ENCODE data around the gene SPTSSA.
"Not testable (repeated sequence)": the region's sequence is repeated elsewhere in the genome, so short reads cannot be mapped to it uniquely, and the experiment has no call there.

The SPTSSA gene

DNA sequence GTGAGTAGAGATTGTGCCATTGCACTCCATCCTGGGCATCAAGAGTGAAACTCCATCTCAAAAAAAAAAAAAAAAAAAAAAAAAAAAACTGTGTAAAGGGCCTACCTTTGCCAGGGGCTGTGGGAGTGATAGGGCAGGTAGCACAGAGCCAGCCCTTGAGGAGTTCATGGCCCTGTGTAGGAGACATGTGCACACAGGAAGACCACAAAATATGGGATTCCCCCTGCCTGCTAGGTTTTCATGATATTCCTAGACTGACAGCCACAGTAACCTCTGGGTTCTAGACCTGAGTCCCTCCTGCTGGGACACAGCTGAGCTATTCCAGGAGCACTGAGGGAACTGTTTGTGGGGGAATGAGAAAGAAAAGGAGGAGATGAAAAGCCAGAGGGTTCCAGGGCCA is 8.3 kb upstream of the SPTSSA start:
- DNase-seq = no peak

DNA sequence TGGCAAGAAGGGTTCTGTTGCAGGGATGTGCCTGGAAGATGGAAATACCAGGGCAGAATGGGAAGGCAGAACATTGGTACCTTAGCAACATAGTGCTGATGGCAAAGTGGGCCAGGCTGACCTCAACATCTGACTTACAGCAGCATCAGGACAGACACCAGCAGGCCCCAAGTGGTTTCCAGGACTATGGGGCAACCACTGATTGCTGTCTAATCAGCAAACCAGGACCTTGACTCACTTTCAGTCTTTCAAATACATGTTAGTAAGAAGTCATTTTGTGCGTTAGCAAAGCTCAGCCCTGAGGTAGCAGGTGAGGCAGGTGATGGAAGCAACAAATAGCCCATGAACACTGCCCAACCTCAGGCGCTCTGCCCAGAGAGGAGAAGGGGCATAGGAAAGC is 4.7 kb upstream of the SPTSSA start:
- no peak for DNase-seq

DNA sequence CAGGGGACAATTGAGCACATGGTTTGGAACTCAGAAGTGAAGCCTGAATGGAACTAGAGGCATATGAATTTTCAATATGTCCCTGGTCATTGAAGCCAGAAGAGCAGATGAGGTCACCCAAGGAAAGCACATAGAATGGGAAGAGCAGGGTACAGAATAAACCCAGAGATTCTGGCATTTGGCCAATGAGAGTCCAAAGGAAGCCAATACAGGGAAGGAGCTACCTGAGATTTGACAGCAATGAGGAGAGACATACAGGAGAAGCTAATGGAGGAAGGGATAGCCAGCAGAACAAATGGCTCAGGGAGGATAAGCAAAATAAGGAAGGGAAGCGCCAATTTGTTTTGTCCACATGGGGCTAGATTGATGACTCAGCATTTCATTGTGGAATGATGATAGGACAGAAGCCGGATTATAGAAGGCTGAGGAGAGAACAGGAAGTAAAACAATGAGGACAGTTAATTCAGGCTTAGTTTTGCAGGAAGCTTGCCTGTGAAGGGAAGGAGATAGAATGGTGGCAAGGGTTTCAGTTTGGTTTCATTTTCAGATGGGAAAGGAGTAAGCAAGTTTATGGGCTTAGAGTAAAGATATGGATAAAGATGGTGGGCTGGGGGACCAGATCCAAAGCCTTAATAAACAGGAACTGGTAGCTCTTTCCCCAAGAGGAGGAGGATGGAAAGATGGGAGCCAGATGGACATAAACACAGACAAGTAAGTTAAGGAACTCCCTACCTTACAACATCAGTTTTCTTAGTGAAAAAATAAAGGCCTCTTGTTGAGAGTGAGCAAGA is 3.2 kb upstream of the SPTSSA start:
- no peak for DNase-seq

DNA sequence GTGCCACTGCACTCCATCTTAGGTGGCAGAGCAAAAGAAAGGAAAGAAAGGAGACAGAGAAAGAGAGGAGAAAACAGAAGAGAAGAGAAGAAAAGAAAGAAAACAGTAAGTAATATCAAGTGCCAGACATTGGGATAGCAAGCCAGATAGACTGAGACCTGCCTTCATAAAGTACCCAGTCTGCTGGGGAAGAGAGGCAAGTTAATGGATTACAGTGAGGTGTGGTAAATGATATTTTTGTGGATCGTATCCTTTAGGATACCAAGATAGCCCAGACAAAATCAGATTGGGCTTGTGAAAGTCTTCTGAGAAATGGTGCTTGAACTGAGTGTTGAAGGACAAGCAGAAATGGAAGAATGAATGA is 1.5 kb upstream of the SPTSSA start:
- no peak for DNase-seq

DNA sequence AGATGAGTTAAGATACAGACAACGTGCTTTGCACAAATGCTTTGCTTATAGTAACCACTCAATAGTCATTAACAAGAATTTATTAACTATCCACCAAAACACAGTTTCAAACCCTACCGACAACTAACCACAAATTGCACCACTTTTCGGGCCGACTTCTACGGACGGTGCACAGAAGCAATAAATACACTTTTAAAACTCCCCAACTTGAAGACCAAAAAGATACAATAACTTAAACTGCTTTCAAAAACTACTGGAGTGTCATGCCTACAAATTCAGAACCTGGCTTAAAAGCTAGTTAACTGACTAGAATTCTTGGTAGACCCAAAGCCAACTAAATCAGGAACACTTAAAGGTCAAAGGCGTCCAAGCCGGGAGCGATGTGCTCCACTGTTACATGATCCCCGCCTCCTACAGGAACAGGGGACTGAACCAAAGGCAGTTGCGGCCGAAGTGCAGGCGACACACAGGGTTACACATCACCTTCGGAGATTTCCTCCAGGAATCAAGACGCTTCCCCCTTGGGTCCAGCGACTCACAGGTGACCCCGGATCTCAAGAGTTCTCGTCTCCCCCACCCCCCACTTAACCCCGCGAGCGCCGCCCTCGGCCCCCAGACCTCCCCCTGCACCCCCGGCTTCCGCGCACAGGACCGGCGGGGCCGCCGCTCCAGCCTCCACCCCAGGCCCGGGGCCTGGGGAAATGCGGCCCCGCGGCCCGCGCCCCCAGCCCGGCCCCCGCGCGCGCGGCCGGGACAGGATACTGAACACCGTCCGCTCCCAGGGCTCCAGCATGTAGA is 507 bp downstream of the SPTSSA start:
- peak; percentile 12 for DNase-seq

DNA sequence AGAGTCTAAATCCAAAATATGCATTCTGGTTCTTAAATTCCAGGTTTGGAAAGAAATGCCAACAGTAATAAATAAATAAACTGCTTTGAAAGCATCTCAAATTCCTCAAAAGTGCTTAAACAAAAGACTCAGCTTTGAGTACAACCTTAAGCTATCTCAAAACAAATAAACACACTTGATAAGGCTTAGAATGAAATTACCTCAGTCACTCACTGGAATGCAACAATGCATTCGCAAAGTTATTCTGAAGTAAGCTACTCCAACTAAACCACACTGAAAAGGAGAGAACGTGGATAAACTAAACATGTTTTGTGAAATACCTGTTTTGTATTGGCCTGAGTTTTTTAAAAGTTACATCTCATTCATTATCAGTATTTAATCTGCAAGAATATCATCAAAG is 1.2 kb downstream of the SPTSSA start:
- no peak for DNase-seq

DNA sequence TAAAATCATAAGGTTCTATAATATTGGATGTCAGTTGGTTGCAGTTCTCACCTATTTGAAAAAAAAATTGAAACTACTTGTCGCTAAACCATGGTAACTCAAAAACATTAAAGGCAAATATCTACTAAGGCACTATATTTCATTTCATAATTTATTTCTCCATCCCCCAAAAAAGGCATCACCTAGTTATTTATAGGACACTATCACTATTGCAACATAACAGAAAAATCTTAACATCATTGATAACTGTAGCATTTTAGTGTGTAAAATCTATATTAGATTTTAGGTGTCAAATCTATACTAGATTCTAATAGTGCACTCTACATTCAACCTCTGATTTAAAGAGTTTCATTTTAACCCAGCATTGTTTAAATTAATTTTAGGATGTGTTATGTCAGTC is 1.7 kb downstream of the SPTSSA start:
- DNase-seq = no peak

DNA sequence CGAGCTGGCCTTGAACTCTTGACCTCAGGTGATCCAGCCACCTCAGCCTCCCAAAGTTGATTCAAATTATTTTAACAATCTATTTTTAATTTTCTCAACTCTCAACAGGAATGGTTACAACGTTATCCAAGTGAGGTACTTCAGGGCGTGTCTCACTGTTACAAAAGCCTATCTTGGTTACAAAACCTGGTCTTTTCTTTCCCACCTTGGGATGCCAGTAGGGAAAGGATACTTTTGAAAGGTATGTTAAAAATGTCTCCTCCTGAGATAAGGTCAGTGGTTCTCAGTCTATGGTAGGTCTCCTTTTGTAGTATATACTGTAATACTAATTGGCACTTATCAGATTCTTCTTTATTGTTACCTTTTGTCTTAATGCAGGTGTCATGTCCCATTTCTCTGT is 4.9 kb downstream of the SPTSSA start:
- no peak for DNase-seq

DNA sequence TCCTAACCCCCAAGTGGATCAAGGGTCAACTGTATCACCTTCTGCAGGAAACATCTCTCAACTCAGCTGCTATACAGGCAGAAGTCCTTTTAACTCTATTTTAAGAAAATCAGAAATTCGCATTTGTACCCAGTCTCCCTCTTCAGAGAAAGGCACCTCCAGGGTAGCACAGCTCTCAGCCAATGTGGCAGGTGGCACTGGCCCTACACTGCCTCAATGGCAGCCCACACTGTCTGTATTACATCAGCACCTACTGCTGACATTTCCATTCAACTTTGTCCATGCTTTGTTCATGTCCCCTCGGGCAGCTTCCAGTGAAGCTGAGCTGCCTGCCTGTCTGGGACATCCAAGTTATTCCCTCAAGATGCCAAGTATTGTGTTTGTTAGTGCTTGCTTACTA is 8.8 kb downstream of the SPTSSA start:
- no peak for DNase-seq

DNA sequence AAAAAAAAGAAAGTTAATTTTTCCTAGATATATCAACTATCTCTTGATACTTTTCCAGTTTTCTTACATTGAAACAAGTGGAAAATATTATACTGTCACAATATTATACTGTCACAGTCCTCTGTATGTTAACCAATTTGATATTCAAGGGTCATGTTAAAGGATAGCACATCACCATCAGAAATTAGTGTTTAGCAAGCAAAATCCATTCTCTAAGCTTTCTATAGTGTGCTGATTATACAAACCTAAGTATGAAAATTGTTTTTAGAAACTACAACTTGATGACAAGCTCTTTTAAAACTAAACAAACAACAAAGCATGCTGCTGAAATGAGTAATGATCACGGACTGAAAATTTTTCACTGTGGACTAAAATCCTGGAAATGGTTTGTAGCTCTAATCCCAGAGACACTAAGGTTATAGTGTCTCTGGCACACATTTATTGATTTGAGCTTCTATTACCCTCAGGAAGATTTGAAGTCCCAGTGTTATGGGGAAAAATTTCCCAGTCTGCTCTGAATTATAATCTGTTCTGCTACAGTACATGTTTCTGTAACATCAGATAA is 9.7 kb downstream of the SPTSSA start:
- no peak for DNase-seq

DNA sequence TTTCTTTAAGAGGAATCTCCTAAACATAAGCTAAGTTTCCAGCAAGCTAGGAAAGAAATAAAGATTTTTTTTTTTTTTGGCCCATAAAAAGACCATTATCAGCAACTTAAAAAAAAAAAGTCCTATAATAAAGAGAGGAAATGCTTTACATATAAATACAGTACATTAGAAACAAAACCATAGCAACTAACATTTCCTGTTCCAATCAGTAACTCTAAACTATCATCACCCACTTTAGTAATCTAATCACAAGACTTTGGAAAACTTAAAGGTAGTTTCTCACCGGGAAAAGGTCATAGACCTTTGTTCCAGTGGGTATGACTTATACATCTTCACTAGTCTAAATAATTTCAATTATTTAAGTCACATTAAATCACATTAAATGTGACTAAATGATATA is 11.1 kb downstream of the SPTSSA start:
- DNase-seq = no peak

DNA sequence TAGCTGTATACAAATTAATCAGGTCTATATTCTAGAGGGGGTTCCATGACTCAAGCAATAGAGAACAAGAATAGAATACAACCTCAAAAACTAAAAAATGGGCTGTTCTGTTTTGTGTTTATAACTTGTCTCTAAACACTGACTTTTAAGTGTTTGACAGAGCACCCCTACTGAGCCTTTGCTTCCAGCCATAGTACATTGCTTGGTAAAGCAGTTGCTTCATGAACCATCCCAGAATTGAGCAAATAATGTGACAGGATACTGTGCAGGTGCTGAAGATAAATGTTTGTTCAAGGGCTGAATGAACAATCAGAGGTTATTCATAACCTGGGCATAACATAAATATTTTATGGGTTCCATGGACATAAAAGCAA is 11.5 kb downstream of the SPTSSA start:
- peak; percentile 93 for DNase-seq

DNA sequence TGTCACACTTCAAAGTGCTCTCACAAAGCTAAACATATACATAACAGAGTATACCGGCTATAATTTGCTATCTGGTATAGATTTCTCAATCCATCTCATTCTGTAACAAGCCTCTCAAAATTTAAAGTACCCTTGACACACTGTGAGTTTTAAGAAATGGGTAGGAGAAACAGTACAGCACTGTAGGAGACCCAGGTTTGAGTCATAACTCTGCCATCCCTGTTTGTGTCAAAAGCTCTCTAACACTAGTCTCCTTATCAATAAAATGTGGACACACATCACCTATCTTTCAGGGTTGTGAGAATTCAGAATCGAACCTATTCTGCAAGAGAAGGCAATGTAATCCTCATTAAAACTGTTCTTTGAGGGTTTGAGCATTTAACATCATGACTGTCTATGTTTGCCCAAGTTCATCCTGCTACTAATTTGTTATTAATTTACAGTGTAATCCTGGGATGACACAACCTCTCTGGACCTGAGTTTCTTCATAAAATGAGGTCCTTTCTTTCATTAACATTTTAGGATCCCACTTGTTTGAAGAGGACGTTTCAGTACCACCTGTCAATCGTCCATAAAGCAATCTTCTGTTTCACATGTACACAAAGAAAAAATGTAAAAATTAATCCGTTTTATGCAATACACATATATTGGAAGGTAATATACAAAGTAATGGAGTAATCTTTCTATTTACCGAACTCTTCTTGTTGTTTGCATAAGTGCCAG is 12.1 kb downstream of the SPTSSA start:
- no peak for DNase-seq

DNA sequence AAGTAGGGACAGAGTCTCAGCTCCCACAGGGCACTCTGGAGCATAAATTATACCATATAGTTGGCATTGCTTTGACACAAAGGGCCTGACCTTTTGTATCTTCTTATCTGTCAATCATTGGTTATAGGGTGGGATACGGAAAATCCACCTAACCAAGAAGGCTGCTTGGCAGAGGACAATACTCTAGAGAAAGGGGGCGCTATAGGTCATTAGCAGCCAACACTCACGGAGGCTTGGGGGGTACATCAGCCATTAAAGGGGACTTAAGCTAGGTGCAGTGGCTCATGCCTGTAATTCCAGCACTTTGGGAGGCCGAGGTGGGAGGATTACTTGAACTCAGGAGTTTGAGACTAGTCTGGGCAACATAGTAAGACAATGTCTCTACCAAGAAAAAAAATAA is 22.9 kb downstream of the SPTSSA start:
- no peak for DNase-seq

DNA sequence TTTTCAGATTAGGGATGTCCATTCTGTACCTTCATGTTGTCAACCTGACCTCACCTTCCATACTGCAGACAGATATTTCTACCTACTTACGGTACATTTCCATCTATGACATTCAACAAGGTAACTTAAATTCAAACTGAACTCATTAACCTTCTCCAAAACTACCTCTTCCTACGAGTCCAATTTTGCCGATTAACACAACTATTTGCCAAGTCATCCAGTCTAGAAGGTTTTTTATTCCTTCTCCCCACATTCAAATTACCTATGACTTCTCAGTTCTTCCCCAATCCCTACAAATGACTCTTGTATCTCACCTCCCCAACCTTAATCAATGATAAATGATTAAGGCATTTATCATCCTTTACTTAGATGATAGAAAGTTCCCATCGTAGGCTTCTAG is 23.6 kb downstream of the SPTSSA start:
- DNase-seq = no peak

DNA sequence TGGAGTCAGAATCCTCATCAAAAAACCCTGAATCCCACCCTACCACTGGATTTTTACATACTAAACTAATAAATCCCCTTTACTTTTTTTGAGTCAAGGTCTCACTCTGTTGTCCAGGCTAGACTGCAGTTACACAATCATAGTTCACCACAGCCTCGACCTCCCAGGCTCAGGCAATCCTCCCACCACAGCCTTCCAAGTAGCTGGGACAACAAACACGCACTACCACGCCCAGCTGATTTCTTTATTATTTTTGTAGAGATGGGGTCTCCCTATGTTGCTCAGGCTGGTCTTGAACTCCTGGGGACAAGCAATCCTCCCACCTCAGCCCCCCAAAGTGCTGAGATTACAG is 24.3 kb downstream of the SPTSSA start:
- no peak for DNase-seq

DNA sequence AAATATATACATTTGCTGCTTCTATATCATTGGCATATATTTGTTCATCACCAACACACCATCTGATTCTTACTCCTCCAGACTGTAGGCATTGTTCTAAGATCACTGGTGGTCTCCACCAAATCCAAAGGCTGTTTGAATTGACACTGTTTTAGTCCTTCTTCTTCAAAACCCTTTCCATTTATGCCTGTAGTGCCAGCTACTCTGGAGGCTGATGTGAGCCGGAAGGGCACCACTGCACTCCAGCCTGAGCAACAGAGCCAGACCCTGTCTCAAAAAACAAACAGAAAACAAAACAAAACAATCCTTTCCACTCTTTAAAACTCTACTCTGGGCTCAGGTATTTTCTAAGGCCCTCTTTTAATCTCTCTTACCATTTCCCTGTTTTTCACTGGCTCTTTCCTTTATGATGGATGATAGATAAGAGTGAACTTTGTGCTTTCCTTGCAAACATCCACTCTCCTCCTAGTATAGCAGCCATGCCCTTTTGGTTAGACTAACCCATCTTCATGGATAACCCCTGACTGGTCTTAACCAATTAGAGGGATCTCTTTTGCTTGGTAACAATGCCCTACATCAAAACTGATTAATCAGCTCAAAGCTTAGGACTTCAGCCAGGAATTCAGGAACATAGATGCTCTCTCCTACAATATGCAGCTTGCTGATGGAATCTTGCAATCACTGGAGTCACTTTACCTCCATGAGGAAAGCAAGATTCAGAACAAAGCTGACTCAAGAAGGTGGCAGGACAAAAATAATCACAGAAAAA is 24.9 kb downstream of the SPTSSA start:
- DNase-seq = no peak

DNA sequence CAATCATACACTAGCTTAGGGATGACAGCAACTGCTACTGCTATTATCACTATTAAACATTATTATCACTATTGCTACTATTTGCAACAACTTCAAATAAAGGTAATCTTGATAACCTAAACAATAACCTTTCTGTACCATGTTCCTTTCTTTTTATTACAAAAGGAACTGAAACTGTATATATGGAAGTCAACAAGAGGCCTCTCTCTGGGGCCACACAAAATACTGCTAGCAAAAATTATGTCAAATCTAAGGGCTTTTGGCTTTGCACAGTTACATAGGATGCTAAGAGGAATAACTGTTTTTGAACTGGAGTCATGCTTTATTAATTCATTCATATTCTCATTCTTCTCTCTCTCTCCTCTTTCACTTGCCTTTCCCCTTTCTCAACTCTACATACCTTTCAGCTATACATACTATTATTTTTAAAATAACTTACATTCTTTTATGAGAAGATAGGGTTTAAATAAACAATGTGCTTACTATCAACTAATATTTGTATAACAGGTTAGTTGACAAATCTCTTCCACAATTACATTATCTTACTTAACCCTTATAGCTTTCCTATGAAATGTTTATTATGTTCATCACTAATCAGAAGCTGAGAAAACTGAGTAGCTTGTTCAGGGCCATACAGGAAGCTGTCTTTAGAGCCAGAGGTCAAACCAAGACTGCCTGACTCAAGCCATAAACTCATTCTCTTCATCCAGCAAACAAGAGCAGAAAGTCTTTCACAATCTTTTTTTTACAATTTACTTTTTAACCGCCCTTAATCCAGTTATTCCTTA is 25.7 kb downstream of the SPTSSA start:
- no peak for DNase-seq

DNA sequence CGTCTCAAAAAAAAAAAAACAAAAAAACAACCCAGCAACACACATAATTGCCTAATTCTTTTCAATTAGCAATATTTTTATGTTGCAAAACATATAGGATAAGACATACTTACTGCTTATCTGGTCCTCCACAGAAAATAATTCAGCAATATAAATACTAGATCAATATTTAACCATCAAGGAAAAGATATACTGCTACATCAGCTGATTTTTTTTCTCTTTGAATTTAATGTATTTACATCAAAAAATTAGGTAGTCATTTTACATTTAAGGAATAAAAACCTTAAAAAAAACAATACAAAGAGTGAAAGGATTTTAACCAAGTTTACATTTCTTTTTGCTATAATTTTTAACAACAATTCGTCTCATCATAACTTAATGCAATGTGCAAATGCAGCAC is 28.1 kb downstream of the SPTSSA start:
- DNase-seq = no peak

DNA sequence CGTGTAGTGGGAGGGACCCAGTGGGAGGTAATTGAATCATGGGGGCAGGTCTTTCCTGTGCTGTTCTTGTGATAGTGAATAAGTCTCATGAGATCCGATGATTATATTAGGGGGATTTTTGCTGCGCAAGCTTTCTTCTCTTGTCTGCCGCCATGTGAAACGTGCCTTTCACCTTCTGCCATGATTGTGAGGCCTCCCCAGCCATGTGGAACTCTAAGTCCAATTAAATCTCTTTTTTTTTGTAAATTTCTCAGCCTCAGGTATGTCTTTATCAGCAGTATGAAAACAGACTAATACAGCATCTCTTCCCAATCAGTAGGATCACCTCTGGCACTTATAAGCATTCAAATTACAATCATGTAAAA is 34.0 kb downstream of the SPTSSA start:
- not testable (repeated sequence) for DNase-seq

DNA sequence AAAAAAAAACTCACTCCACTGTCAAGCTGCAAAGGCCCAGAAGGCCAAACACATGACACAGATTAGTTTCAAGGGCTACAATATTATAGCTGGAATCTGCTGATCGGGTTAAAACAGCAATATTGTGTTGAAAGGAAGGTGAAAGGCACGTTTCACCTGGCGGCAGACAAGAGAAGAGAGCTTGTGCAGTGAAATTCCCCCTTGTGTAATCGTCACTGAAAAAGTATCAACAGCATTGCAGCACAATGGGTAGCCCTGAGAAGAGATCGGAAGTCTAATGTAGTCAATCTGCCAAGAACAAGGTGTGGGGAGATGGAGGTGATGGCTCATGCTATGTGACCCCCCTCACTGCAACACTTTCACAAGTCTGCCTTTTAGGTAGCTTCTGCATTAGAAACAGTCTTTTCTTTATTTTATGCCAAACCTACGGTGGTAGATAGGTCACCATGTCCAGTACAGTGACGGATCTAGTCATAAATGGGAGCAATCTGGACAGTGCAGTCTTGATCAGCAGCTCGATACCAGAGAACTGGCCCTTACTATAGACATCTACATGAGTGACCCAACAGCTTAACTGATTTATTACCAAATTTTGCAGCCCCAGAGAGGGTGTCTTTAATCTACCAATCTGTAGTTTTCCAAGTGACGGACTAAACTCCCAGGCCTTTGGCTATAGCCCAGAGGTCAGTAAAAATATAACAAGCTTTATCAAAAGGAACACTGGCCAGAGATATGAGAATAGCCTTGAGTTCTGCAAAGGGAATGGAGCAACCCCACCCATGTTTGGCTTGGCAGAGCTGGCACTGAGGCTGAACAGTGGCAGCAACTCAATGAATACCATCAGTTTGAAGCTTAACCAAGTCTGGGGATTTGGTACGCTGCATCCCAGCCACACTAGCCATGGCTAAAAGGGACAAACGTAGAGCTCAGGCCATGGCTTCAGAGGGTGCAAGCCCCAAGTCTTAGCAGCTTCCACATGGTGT is 35.4 kb downstream of the SPTSSA start:
- no peak for DNase-seq

All from NCI-H2081 treated with DMSO at 0.1 percent for 48 hours (cell line).